GM12891 (cell line): Measurements from ENCODE around the gene SEMA5A.

Source experiments
- POLR2A ChIP-seq: IDR thresholded peaks from 2 replicates; pipeline ENCODE4 v1.6.1; 2011; ENCODE audit warnings: low read depth, low read length, control low read depth
- POLR2AphosphoS5 ChIP-seq: IDR thresholded peaks from 2 replicates; pipeline ENCODE4 v1.6.1; 2011; ENCODE audit warnings: low read depth, low read length, control low read depth

- no peak for TF ChIP-seq POLR2A
- TF ChIP-seq POLR2AphosphoS5: no peak
Observed at GRCh38 chr5:9320652-9321051, 225.2 kb downstream of the SEMA5A start.
